PC-9 (cell line): ENCODE data around the gene RNF169.

Source experiments
- CTCF ChIP-seq: fragments of 200-600 bp; sonication (generic); conservative IDR thresholded peaks from 2 replicates; pipeline ENCODE4 v1.6.1; 2017; ENCODE audit warnings: mixed run types, antibody characterized with exemption, mild to moderate bottlenecking, moderate library complexity
- EZH2 ChIP-seq: fragments of 200-600 bp; sonication (generic); IDR thresholded peaks from 2 replicates; pipeline ENCODE4 v1.8.0; 2017; ENCODE audit warnings: antibody characterized with exemption, low read depth

GRCh38 chr11:74866557-74866956 lies 117.9 kb downstream of the RNF169 start:
- TF ChIP-seq CTCF (no peak), EZH2 (no peak)
